Gastroesophageal sphincter (tissue), 4 donors: ENCODE results near the gene HMGCS2. TPM values are rescaled to one million over a fixed set of nuclear protein-coding genes. Genes with fewer than 3 reads are reported as not detected.

ENCODE experiments used
- ATAC-seq: fragments of 150-250 bp; one replicate; pipeline ENCODE4 v1.9.1; 2016; ENCODE audit warnings: mild to moderate bottlenecking, moderate library complexity
- H3K27ac ChIP-seq, 4 donors: fragments of 200-600 bp; sonication (generic) in 3 of 4; 1 replicate in 3 of 4; 2 replicates in 1 of 4; pipeline ENCODE4 v1.5.1; 2016 to 2019
- H3K27me3 ChIP-seq: fragments of 200-600 bp; sonication (generic); one replicate; pipeline ENCODE4 v1.5.1; 2019
- H3K36me3 ChIP-seq, 2 donors: fragments of 200-600 bp; sonication (generic); one replicate each; pipeline ENCODE4 v1.5.1; 2019; ENCODE audit warnings: control low read depth in 1 of 2
- H3K4me1 ChIP-seq, 3 donors: fragments of 200-600 bp; sonication (generic); 1 replicate in 2 of 3; 2 replicates in 1 of 3; pipeline ENCODE4 v1.5.1; 2016 to 2019; ENCODE audit warnings: control low read depth in 2 of 3
- H3K4me3 ChIP-seq, 2 donors: fragments of 200-600 bp; sonication (generic); one replicate each; pipeline ENCODE4 v1.5.1; 2019; ENCODE audit warnings: mild to moderate bottlenecking in 1 of 2, moderate library complexity in 1 of 2
- H3K9me3 ChIP-seq, 3 donors: fragments of 200-600 bp; sonication (generic); one replicate each; pipeline ENCODE4 v1.5.1; 2017 to 2019; ENCODE audit warnings: control low read depth in 2 of 3
- EP300 ChIP-seq: sonication (generic); formaldehyde crosslinking; IDR thresholded peaks from one replicate; pipeline ENCODE4 v1.6.1; 2017; ENCODE audit warnings: antibody characterized with exemption, mild to moderate bottlenecking
- POLR2A ChIP-seq, 2 donors: fragments of 450-650 bp; IDR thresholded peaks; one replicate each; pipeline ENCODE4 v1.6.1; 2017; ENCODE audit warnings: antibody characterized with exemption in 2 of 2, mild to moderate bottlenecking in 2 of 2, moderate library complexity in 1 of 2
- POLR2AphosphoS5 ChIP-seq: sonication (generic); formaldehyde crosslinking; IDR thresholded peaks from one replicate; pipeline ENCODE4 v1.6.1; 2017; ENCODE audit warnings: antibody characterized with exemption
- WGBS, 2 donors: methylation state at CpG; one replicate each; pipeline ENCODE4 v1.1.5; 2018; ENCODE audit warnings: low coverage in 1 of 2; 5-methylcytosine and 5-hydroxymethylcytosine counted together
- total RNA-seq, 4 donors: library from RNA; depleted of rRNA; stranded (reverse); fragments of >200 nt; gene quantifications; one replicate each; pipeline ENCODE4 v1.1.0, GENCODE V29; 2016
- TF ChIP-seq, protein P1 (sequence below), 4 experiments: fragments of 200-600 bp in 2 of 4; fragments of 450-650 bp in 2 of 4; sonication (generic) in 1 of 4; IDR thresholded peaks; one replicate each; pipeline ENCODE4 v1.5.1; 2017 to 2019; ENCODE audit warnings: antibody characterized with exemption in 4 of 4, mild to moderate bottlenecking in 2 of 4, moderate library complexity in 2 of 4

Gene HMGCS2
- total RNA-seq, 4 donors from 2014 or later = 0.15 to 3.4 TPM; not detected in 2

DNA sequence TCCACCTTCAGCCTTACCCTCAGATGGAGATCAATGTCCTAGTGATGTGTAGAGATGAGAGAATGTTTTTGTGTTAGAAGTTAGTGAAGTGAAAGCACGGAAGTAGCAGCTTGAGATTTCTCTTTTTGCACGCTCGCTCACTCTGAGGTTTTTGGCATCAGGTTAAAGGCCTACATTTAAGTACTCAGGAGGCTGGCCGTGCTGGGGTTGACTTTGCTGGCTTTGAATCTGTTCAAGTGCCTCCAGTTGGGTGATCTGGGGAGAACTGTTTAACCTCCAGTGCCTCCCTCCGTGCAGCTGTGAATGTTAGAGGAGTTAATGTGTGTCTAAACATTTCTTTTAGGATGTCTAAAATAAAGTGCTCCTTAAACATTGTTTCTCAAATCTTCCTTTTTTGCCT is 43.1 kb downstream of the HMGCS2 start:
- TF ChIP-seq, protein P1, sequence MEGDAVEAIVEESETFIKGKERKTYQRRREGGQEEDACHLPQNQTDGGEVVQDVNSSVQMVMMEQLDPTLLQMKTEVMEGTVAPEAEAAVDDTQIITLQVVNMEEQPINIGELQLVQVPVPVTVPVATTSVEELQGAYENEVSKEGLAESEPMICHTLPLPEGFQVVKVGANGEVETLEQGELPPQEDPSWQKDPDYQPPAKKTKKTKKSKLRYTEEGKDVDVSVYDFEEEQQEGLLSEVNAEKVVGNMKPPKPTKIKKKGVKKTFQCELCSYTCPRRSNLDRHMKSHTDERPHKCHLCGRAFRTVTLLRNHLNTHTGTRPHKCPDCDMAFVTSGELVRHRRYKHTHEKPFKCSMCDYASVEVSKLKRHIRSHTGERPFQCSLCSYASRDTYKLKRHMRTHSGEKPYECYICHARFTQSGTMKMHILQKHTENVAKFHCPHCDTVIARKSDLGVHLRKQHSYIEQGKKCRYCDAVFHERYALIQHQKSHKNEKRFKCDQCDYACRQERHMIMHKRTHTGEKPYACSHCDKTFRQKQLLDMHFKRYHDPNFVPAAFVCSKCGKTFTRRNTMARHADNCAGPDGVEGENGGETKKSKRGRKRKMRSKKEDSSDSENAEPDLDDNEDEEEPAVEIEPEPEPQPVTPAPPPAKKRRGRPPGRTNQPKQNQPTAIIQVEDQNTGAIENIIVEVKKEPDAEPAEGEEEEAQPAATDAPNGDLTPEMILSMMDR (IDR thresholded peaks at IDR 0.05) = no peak
- TF ChIP-seq POLR2AphosphoS5 (no peak), POLR2A (IDR thresholded peaks at IDR 0.05) (no peak), EP300 (no peak)
- WGBS, 2 donors = 86 to 89% methylated on average over 5 of the region's 5 CpGs
- H3K4me1 ChIP-seq = no peaks in the 10 kb centered on the region
- peaks cover 0 to 91% of the 10 kb centered on the region in 2 donors for H3K36me3 ChIP-seq
- no peak overlapping the region for H3K27ac ChIP-seq
- H3K4me3 ChIP-seq = no peak overlapping the region
- no peaks in the 10 kb centered on the region for H3K27me3 ChIP-seq
- no peaks in the 10 kb centered on the region for H3K9me3 ChIP-seq
- ATAC-seq = no peak

DNA sequence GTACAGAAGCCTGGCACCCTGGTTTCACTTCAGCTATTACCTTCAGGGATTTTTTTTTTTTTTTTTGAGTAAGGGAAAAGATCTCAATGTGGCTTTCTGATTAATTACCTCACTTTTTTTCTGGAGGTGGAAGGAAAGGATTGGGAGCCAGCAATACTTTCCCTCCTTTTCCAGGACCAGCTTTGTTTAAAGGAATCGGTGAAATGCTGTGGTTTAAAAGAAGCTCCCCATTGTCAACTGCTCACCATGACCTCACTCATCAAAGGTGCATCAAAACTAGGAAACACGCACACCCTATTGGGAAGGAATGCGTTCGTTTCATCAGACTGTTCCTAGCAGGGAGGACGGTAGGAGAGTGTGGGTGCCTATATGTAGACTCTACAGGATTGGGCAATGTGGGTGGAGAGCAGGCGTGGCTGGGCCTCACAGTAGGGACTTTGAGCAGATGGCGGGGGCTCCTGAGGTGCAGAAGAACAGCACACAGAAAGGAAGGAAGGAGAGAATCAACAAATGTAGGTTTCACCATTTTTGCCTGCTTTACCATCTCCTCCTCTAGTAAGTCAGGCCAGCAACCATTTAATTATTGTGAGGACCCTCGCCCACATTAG is 44.0 kb downstream of the HMGCS2 start:
- ATAC-seq = no peak
- TF ChIP-seq, protein P1 (IDR thresholded peaks at IDR 0.05) = no peak
- TF ChIP-seq POLR2A (IDR thresholded peaks at IDR 0.05) (no peak), EP300 (no peak), POLR2AphosphoS5 (no peak)

DNA sequence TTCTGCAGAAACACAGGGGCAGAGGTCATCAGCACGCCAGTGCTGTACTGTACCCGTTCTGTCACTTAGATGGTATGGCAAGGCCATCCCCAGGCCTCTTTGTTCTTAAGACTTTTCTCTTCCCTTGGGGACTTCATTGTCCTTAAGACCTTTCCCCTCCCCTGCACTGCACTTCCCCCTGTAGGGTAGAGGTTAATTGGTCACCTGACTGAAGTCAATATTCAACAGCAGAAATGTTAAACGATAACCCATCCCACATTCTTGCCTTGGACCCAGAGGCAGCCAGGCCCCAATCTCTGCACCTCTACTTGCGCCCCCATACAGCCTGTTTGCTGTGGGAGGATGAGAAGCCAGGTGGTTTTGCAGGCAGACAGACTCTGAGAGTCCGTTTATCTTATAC is 46.8 kb downstream of the HMGCS2 start:
- Histone ChIP-seq H3K27ac (no peak overlapping the region), H3K9me3 (no peaks in the 10 kb centered on the region), H3K27me3 (no peaks in the 10 kb centered on the region), H3K4me3 (no peak overlapping the region), H3K36me3 (peaks cover 0 to 58% of the 10 kb centered on the region in 2 donors), H3K4me1 (no peaks in the 10 kb centered on the region)
- ATAC-seq = no peak
- WGBS, 2 donors = 68 to 87% methylated on average over 3 to 5 of the region's 5 CpGs
- TF ChIP-seq, protein P1 (IDR thresholded peaks at IDR 0.05) = no peak
- TF ChIP-seq EP300 (no peak), POLR2A (IDR thresholded peaks at IDR 0.05) (no peak), POLR2AphosphoS5 (no peak)

More for the DNA sequence above, 44.0 kb downstream of the HMGCS2 start:
- Histone ChIP-seq H3K9me3 (no peaks in the 10 kb centered on the region), H3K4me1 (no peaks in the 10 kb centered on the region), H3K4me3 (no peak overlapping the region), H3K36me3 (peaks cover 0 to 82% of the 10 kb centered on the region in 2 donors), H3K27me3 (no peaks in the 10 kb centered on the region), H3K27ac (no peak overlapping the region)
- 84 to 95% methylated on average over 4 to 7 of the region's 8 CpGs for WGBS, 2 donors

DNA sequence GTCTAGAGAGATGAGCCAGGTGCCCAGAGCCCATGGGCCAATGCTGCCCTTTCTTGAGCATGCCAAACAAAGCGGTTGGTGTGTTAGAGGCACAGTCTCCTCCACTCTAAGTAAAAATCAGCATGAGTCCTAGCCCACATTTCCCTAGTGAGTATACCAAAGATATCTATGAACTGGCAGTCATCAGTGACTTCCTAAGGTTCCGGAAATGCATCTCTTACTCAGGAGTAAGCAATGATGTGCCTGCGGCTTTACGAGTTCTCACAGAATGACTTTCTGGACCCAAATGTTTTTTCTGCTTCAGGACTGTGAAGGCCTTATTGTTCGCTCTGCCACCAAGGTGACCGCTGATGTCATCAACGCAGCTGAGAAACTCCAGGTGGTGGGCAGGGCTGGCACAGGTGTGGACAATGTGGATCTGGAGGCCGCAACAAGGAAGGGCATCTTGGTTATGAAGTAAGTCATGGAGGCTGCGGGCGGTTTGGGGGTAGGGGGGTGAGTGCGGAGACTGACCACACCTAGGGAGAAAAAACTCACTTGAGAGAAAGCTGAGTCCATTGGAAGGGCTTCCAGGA is 47.8 kb downstream of the HMGCS2 start:
- Histone ChIP-seq H3K4me3 (no peak overlapping the region), H3K36me3 (peaks cover 0 to 51% of the 10 kb centered on the region in 2 donors), H3K4me1 (no peaks in the 10 kb centered on the region), H3K9me3 (no peaks in the 10 kb centered on the region), H3K27me3 (no peaks in the 10 kb centered on the region), H3K27ac (no peak overlapping the region)
- 94% methylated on average over 6 to 9 of the region's 11 CpGs for WGBS, 2 donors
- TF ChIP-seq POLR2AphosphoS5 = no peak
- TF ChIP-seq, protein P1 (IDR thresholded peaks at IDR 0.05) = no peak
- no peak for TF ChIP-seq POLR2A (IDR thresholded peaks at IDR 0.05)
- no peak for TF ChIP-seq EP300
- no peak for ATAC-seq

DNA sequence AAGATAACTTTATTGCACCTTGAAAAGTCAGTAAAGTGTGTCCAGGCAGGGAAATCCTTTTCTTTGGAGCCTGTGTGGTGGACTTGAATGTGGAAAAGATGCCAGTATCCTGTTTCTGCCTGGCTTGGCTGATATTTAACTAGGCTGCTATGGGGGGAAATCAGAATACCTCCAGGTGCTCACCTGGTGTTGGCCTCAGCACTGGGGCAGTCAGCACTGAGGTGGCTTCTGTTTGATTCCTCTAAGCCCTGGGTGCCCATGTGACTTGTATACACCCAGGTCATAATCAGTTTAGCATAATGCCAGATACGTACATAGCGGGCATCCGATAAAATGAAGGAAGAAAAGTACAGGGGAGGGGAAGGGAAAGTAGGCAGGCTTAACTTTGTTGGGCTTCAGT is 49.7 kb downstream of the HMGCS2 start:
- Histone ChIP-seq H3K4me3 (no peak overlapping the region), H3K36me3 (peaks cover 0 to 33% of the 10 kb centered on the region in 2 donors), H3K9me3 (no peaks in the 10 kb centered on the region), H3K4me1 (peaks cover 0 to 12% (median 4%) of the 10 kb centered on the region in 3 donors), H3K27ac (no peak overlapping the region), H3K27me3 (no peaks in the 10 kb centered on the region)
- WGBS, 2 donors = 60 to 100% methylated on average over 1 to 3 of the region's 3 CpGs
- ATAC-seq = no peak
- TF ChIP-seq POLR2A (IDR thresholded peaks at IDR 0.05) (no peak), EP300 (no peak), POLR2AphosphoS5 (no peak)
